ENCODE results near the gene ATP6V1E1.
"Not testable (repeated sequence)": the region's sequence is repeated elsewhere in the genome, so short reads cannot be mapped to it uniquely, and the experiment has no call there.

The ATP6V1E1 gene

GRCh38 chr22:17580441-17581031 lies 48.0 kb downstream of the ATP6V1E1 start:
- no peak for DNase-seq

- no peak for DNase-seq
These were observed 49.0 kb downstream of the ATP6V1E1 start for GRCh38 chr22:17579535-17579981.

- peak; percentile 85 for DNase-seq
These were observed 50.3 kb downstream of the ATP6V1E1 start for GRCh38 chr22:17578136-17578754.

GRCh38 chr22:17576470-17576869 lies 52.1 kb downstream of the ATP6V1E1 start:
- DNase-seq, result no peak

- peak; percentile 31 for DNase-seq
These were observed 52.9 kb downstream of the ATP6V1E1 start for GRCh38 chr22:17575681-17576080.

GRCh38 chr22:17575151-17575550 lies 53.4 kb downstream of the ATP6V1E1 start:
- no peak for DNase-seq

- DNase-seq, result peak; percentile 82
These were observed 57.5 kb downstream of the ATP6V1E1 start for GRCh38 chr22:17570851-17571631.

- peak; percentile 69 for DNase-seq
These were observed 58.5 kb downstream of the ATP6V1E1 start for GRCh38 chr22:17569971-17570511.

- no peak for DNase-seq
These were observed 61.8 kb downstream of the ATP6V1E1 start for GRCh38 chr22:17566776-17567175.

GRCh38 chr22:17566016-17566687 lies 62.4 kb downstream of the ATP6V1E1 start:
- DNase-seq, result not testable (repeated sequence)

GRCh38 chr22:17563936-17564391 lies 64.6 kb downstream of the ATP6V1E1 start:
- DNase-seq, result peak; percentile 69

GRCh38 chr22:17562906-17563870 lies 65.4 kb downstream of the ATP6V1E1 start, which contains the start of gene SLC25A18:
Gene SLC25A18 (plus strand): TSS chr22:17563498. CDS start chr22:17579945, 16,447 bp downstream.
- peak; percentile 86 for DNase-seq

GRCh38 chr22:17559188-17559587 lies 69.4 kb downstream of the ATP6V1E1 start:
- no peak for DNase-seq

- no peak for DNase-seq
These were observed 73.7 kb downstream of the ATP6V1E1 start for GRCh38 chr22:17554814-17555213.

- no peak for DNase-seq
These were observed 75.8 kb downstream of the ATP6V1E1 start for GRCh38 chr22:17552737-17553136.

- no peak for DNase-seq
These were observed 78.9 kb downstream of the ATP6V1E1 start for GRCh38 chr22:17549655-17550054.

- DNase-seq, result no peak
These were observed 79.4 kb downstream of the ATP6V1E1 start for GRCh38 chr22:17549183-17549582.

- DNase-seq, result no peak
These were observed 79.9 kb downstream of the ATP6V1E1 start for GRCh38 chr22:17548756-17549035.

- DNase-seq, result no peak
These were observed 80.4 kb downstream of the ATP6V1E1 start for GRCh38 chr22:17548010-17548755.

GRCh38 chr22:17542452-17542851 lies 86.1 kb downstream of the ATP6V1E1 start:
- DNase-seq, result no peak

Measured in midbrain (tissue), 1 donor.